K562 (cell line): ENCODE data around the gene CNR2. TPM values are rescaled to one million over a fixed set of nuclear protein-coding genes. Genes with fewer than 3 reads are reported as not detected.

ENCODE experiments used
- BRD4 ChIP-seq: fragments of 200-600 bp; sonication (generic); IDR thresholded peaks from 2 replicates; pipeline ENCODE4 v1.6.1; 2017; ENCODE audit warnings: inconsistent platforms
- CCNT2 ChIP-seq: IDR thresholded peaks from 2 replicates; pipeline ENCODE4 v1.6.1; 2011; ENCODE audit warnings: borderline replicate concordance, low read depth, mild to moderate bottlenecking, moderate library complexity, mixed read lengths, low read length; ENCODE audit not compliant: insufficient read length; ENCODE audit errors: extremely low read depth
- CREB1 ChIP-seq, 2 experiments: sonication (generic) in 1 of 2; formaldehyde crosslinking in 1 of 2; IDR thresholded peaks; 2 replicates each; pipeline versions ENCODE4 v1.6.1 to v1.8.0; 2012 to 2022; ENCODE audit warnings: inconsistent platforms in 1 of 2, mild to moderate bottlenecking in 1 of 2, missing genetic modification reagents in 1 of 2, moderate library complexity in 1 of 2
- CTBP1 ChIP-seq: fragments of 450-650 bp; IDR thresholded peaks from 2 replicates; pipeline ENCODE4 v1.6.1; 2016; ENCODE audit warnings: borderline replicate concordance
- GTF2A2 ChIP-seq: IDR thresholded peaks from 2 replicates; pipeline ENCODE4 v1.6.1; 2016; ENCODE audit warnings: mild to moderate bottlenecking, missing genetic modification characterization, missing compliant biosample characterization
- GTF2E2 ChIP-seq: fragments of 200-800 bp; sonication (Bioruptor generic); IDR thresholded peaks from 2 replicates; pipeline ENCODE4 v1.6.1; 2016; ENCODE audit warnings: missing genetic modification characterization, missing compliant biosample characterization
- HCFC1 ChIP-seq: IDR thresholded peaks from 2 replicates; pipeline ENCODE4 v1.6.1; 2012; ENCODE audit warnings: low read depth, low read length, improper control_type of control experiment
- KLF6 ChIP-seq: fragments of 250-450 bp; sonication (Bioruptor Pico); IDR thresholded peaks from 2 replicates; pipeline ENCODE4 v1.4.0; 2020; ENCODE audit warnings: mild to moderate bottlenecking, moderate library complexity, borderline replicate concordance
- MXI1 ChIP-seq: IDR thresholded peaks from 2 replicates; pipeline ENCODE4 v1.6.1; 2011; ENCODE audit warnings: low read depth, mild to moderate bottlenecking, improper control_type of control experiment, low read length
- NFIC ChIP-seq: fragments of 450-650 bp; IDR thresholded peaks from 2 replicates; pipeline ENCODE4 v1.6.1; 2017; ENCODE audit warnings: mild to moderate bottlenecking, inconsistent platforms
- POLR2AphosphoS5 ChIP-seq: IDR thresholded peaks from 2 replicates; pipeline ENCODE4 v1.6.1; 2011; ENCODE audit warnings: mild to moderate bottlenecking, low read depth, low read length, moderate library complexity; ENCODE audit not compliant: control insufficient read depth, insufficient read depth
- RNF2 ChIP-seq: sonication (generic); IDR thresholded peaks from 2 replicates; pipeline ENCODE4 v1.6.1; 2016
- SIN3B ChIP-seq: fragments of 450-650 bp; IDR thresholded peaks from 2 replicates; pipeline ENCODE4 v1.6.1; 2017; ENCODE audit warnings: low read depth, mild to moderate bottlenecking, moderate library complexity
- ZFP91 ChIP-seq: sonication (generic); formaldehyde crosslinking; IDR thresholded peaks from 2 replicates; pipeline ENCODE4 v1.8.0; 2022; ENCODE audit warnings: mild to moderate bottlenecking, missing genetic modification reagents
- ZNF175 ChIP-seq: fragments of 200-800 bp; sonication (Bioruptor generic); IDR thresholded peaks from 2 replicates; pipeline ENCODE4 v1.6.1; 2016; ENCODE audit warnings: low read depth, mild to moderate bottlenecking, missing genetic modification characterization, missing compliant biosample characterization
- ZNF551 ChIP-seq: fragments of 250-450 bp; sonication (Bioruptor Pico); IDR thresholded peaks from 2 replicates; pipeline ENCODE4 v1.5.0; 2021; ENCODE audit warnings: mild to moderate bottlenecking, moderate library complexity
- polyA plus RNA-seq, 8 experiments: library from polyadenylated mRNA; depleted of rRNA in 4 of 8; stranded (reverse) in 5 of 8; unstranded in 3 of 8; fragments of >200 nt; fragmentation: Nextera tagmentation in 2 of 8; fragmentation: Illumina TruSeq in 1 of 8; extraction: Ambion mirVana in 2 of 8; extraction: Trizol in 1 of 8; gene quantifications; 2 replicates each; pipeline versions ENCODE4 v1.2.1 to v1.2.3, GENCODE V29; 2011 to 2014; ENCODE audit warnings: inconsistent platforms in 1 of 8, missing spikeins in 1 of 8
- total RNA-seq, 7 experiments: library from RNA; depleted of rRNA in 6 of 7; stranded (reverse); fragments of >200 nt in 6 of 7; fragmentation: Illumina TruSeq in 2 of 7; extraction: Trizol in 2 of 7; gene quantifications; 2 replicates each; pipeline versions ENCODE4 v1.2.1 to v1.2.3, GENCODE V29; 2011 to 2021; ENCODE audit warnings: low replicate concordance in 1 of 7
- TF ChIP-seq, protein P1 (sequence below): sonication (generic); formaldehyde crosslinking; IDR thresholded peaks from 2 replicates; pipeline ENCODE4 v1.5.0; 2020; ENCODE audit warnings: missing genetic modification reagents
- TF ChIP-seq, protein P2 (sequence below): fragments of 250-450 bp; sonication (Bioruptor Pico); IDR thresholded peaks from 2 replicates; pipeline ENCODE4 v1.9.0; 2021; ENCODE audit warnings: mild to moderate bottlenecking, inconsistent platforms
- TF ChIP-seq, protein P3 (sequence below): sonication (generic); formaldehyde crosslinking; IDR thresholded peaks from 2 replicates; pipeline ENCODE4 v1.8.1; 2023; ENCODE audit warnings: mild to moderate bottlenecking, missing genetic modification reagents

CNR2 gene
- total and polyA plus RNA-seq, 9 of the 15 experiments (the other 6 are each of a cell fraction or from before 2014, with no cell fraction given), result not detected

DNA sequence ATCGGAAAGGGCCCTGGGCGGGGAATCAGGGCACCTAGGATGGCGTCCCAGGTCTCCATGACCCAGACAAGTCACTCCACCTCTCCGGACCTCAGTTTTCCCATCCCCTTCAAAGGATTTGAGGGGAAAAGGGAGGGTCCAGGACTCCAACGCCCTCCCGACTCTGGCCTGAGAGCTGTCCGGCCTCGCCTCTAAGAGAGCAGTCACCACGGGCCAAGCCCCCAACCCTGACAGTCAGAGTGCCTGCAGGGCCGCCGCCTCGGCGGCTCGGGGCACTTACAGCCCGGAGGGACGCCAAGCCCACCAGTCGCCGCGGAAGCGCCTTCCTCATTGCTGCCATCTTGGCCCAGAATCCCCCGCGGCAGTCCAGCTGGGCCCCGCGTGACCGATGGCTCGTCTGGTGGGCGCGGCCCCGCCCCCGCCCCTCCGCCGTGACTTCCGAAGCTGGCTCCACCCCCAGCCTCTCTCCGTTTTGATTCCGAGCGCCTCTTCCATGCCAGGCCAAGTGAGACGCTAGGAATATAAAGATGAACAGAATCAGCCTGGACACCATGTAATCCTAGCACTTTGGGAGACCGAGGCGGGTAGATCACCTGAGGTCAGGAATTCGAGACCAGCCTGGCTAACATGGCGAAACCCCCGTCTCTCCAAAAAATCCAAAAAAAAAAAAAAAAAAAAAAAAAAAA is 87.9 kb downstream of the CNR2 start, which contains the start of gene HMGCL (continued):
- TF ChIP-seq CCNT2 (peak; percentile 79), KLF6 (CRISPR knock-in tag) (peak; percentile 71; the same call in 1 of the 2 replicates), GTF2E2 (tag) (peak; percentile 85), GTF2A2 (peak; percentile 67; the same call in 1 of the 2 replicates), HCFC1 (peak; percentile 77), POLR2AphosphoS5 (peak; percentile 92), ZFP91 (CRISPR knock-in tag) (no peak), CTBP1 (peak; percentile 72), NFIC (peak; percentile 62), ZNF175 (CRISPR knock-in tag) (0 out of 2 replicates have a peak, but pooled peaks have one; percentile 49), BRD4 (peak; percentile 70; the same call in 1 of the 2 replicates), ZNF551 (CRISPR knock-in tag) (no peak), RNF2 (0 out of 2 replicates have a peak, but pooled peaks have one; percentile 44), SIN3B (peak; percentile 98), CREB1 (IDR thresholded peaks at IDR 0.05) (peak; percentile 67; the same call in 1 of the 2 replicates), CREB1 (CRISPR knock-in tag; IDR thresholded peaks at IDR 0.05) (peak; percentile 55; the same call in 1 of the 2 replicates), MXI1 (no peak)
- TF ChIP-seq, protein P1, sequence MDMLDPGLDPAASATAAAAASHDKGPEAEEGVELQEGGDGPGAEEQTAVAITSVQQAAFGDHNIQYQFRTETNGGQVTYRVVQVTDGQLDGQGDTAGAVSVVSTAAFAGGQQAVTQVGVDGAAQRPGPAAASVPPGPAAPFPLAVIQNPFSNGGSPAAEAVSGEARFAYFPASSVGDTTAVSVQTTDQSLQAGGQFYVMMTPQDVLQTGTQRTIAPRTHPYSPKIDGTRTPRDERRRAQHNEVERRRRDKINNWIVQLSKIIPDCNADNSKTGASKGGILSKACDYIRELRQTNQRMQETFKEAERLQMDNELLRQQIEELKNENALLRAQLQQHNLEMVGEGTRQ, result peak; percentile 94
- TF ChIP-seq, protein P2, sequence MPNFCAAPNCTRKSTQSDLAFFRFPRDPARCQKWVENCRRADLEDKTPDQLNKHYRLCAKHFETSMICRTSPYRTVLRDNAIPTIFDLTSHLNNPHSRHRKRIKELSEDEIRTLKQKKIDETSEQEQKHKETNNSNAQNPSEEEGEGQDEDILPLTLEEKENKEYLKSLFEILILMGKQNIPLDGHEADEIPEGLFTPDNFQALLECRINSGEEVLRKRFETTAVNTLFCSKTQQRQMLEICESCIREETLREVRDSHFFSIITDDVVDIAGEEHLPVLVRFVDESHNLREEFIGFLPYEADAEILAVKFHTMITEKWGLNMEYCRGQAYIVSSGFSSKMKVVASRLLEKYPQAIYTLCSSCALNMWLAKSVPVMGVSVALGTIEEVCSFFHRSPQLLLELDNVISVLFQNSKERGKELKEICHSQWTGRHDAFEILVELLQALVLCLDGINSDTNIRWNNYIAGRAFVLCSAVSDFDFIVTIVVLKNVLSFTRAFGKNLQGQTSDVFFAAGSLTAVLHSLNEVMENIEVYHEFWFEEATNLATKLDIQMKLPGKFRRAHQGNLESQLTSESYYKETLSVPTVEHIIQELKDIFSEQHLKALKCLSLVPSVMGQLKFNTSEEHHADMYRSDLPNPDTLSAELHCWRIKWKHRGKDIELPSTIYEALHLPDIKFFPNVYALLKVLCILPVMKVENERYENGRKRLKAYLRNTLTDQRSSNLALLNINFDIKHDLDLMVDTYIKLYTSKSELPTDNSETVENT (CRISPR knock-in tag), result peak; percentile 91
- TF ChIP-seq, protein P3, sequence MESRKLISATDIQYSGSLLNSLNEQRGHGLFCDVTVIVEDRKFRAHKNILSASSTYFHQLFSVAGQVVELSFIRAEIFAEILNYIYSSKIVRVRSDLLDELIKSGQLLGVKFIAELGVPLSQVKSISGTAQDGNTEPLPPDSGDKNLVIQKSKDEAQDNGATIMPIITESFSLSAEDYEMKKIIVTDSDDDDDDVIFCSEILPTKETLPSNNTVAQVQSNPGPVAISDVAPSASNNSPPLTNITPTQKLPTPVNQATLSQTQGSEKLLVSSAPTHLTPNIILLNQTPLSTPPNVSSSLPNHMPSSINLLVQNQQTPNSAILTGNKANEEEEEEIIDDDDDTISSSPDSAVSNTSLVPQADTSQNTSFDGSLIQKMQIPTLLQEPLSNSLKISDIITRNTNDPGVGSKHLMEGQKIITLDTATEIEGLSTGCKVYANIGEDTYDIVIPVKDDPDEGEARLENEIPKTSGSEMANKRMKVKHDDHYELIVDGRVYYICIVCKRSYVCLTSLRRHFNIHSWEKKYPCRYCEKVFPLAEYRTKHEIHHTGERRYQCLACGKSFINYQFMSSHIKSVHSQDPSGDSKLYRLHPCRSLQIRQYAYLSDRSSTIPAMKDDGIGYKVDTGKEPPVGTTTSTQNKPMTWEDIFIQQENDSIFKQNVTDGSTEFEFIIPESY (CRISPR knock-in tag), result peak; percentile 45; the same call in 1 of the 2 replicates
